ENCODE data around the gene ADAMTS13.

- TF ChIP-seq CTCF (IDR thresholded peaks at IDR 0.05; ENCODE audit: poor library complexity, severe bottlenecking) (no peak), EZH2 (IDR thresholded peaks at IDR 0.05; ENCODE audit: borderline replicate concordance, insufficient read depth, low read length, poor library complexity, severe bottlenecking) (no peak), TAF1 (IDR thresholded peaks at IDR 0.05; ENCODE audit: low read depth) (no peak), SMC3 (conservative IDR thresholded peaks at IDR 0.05; ENCODE audit: poor library complexity) (no peak)
Observed at GRCh38 chr9:133397370-133397769, 24.8 kb upstream of the ADAMTS13 start.
